Neural progenitor cell (in vitro differentiated cells): ENCODE measurements around the gene PLEKHG4B. TPM values are rescaled to one million over a fixed set of nuclear protein-coding genes. Genes with fewer than 3 reads are reported as not detected.
A peak's percentile ranks its signal among the peaks of the same experiment; 100 is the strongest.

ENCODE experiments used
- DNase-seq: peaks from one replicate; pipeline ENCODE4 v3.0.0-alpha.2; 2016; ENCODE audit warnings: low spot score
- H2AFZ ChIP-seq: fragments of 200-600 bp; sonication (generic); replicated peaks from 2 replicates; pipeline ENCODE4 v1.6.1; 2016; ENCODE audit warnings: antibody characterized with exemption
- H3F3A ChIP-seq: fragments of 200-600 bp; sonication (generic); 2 replicates; pipeline ENCODE4 v1.6.1; 2016; ENCODE audit warnings: antibody characterized with exemption, low read depth
- H3K27ac ChIP-seq: fragments of 200-600 bp; sonication (generic); 2 replicates; pipeline ENCODE4 v1.5.1; 2016; ENCODE audit warnings: mild to moderate bottlenecking
- H3K27me3 ChIP-seq: fragments of 200-600 bp; sonication (generic); 2 replicates; pipeline ENCODE4 v1.6.1; 2016; ENCODE audit warnings: mild to moderate bottlenecking, moderate library complexity
- H3K36me3 ChIP-seq: fragments of 200-600 bp; sonication (generic); 2 replicates; pipeline ENCODE4 v1.5.1; 2016
- H3K4me1 ChIP-seq: fragments of 200-600 bp; sonication (generic); 2 replicates; pipeline ENCODE4 v1.6.1; 2016; ENCODE audit warnings: mixed run types
- H3K4me2 ChIP-seq: fragments of 200-600 bp; sonication (generic); 2 replicates; pipeline ENCODE4 v1.6.1; 2016
- H3K4me3 ChIP-seq: fragments of 200-600 bp; sonication (generic); 2 replicates; pipeline ENCODE4 v1.5.1; 2016
- H3K79me2 ChIP-seq: fragments of 200-600 bp; sonication (generic); 2 replicates; pipeline ENCODE4 v1.6.1; 2016; ENCODE audit warnings: low read depth
- H3K9ac ChIP-seq: fragments of 200-600 bp; sonication (generic); 2 replicates; pipeline ENCODE4 v1.6.1; 2016
- H3K9me3 ChIP-seq: fragments of 200-600 bp; sonication (generic); 2 replicates; pipeline ENCODE4 v1.5.1; 2016; ENCODE audit warnings: low read depth
- H4K20me1 ChIP-seq: fragments of 200-600 bp; sonication (generic); 2 replicates; pipeline ENCODE4 v1.6.1; 2016; ENCODE audit warnings: low read depth
- H3K27ac Mint-ChIP-seq: 3 replicates; pipeline ENCODE4 v1.8.0; 2021; ENCODE audit warnings: mixed read lengths
- H3K27me3 Mint-ChIP-seq: 2 replicates; pipeline ENCODE4 v1.8.0; 2022; ENCODE audit warnings: low read depth, mild to moderate bottlenecking, inconsistent platforms, moderate library complexity, mixed read lengths; ENCODE audit not compliant: insufficient read depth
- H3K36me3 Mint-ChIP-seq: 3 replicates; pipeline ENCODE4 v1.8.0; 2021; ENCODE audit warnings: mixed read lengths
- H3K4me1 Mint-ChIP-seq: 3 replicates; pipeline ENCODE4 v1.8.0; 2021; ENCODE audit warnings: mixed read lengths
- H3K4me3 Mint-ChIP-seq: 3 replicates; pipeline ENCODE4 v1.8.0; 2021; ENCODE audit warnings: mild to moderate bottlenecking, moderate library complexity, mixed read lengths
- H3K9me3 Mint-ChIP-seq: 3 replicates; pipeline ENCODE4 v1.8.0; 2020; ENCODE audit warnings: mixed read lengths
- CTCF ChIP-seq: fragments of 200-600 bp; sonication (generic); IDR thresholded peaks from 2 replicates; pipeline ENCODE4 v1.5.1; 2017; ENCODE audit warnings: antibody characterized with exemption, mild to moderate bottlenecking
- EZH2 ChIP-seq: fragments of 200-600 bp; sonication (generic); IDR thresholded peaks from 2 replicates; pipeline ENCODE4 v1.6.1; 2017; ENCODE audit warnings: antibody characterized with exemption, mild to moderate bottlenecking, moderate library complexity
- EZH2phosphoT487 ChIP-seq: fragments of 200-600 bp; sonication (generic); IDR thresholded peaks from 2 replicates; pipeline ENCODE4 v1.6.1; 2017; ENCODE audit warnings: antibody characterized with exemption
- total RNA-seq: library from RNA; depleted of rRNA; stranded (reverse); fragments of >200 nt; gene quantifications from 2 replicates; pipeline ENCODE4 v1.2.3, GENCODE V29; 2015; ENCODE audit warnings: low replicate concordance

Gene PLEKHG4B
- total RNA-seq, 1 donor from 2014 or later, result 28.8 TPM

- Histone ChIP-seq H3F3A (peaks cover 3% of the 10 kb centered on the region), H3K27me3 (no peaks in the 10 kb centered on the region), H3K79me2 (peaks cover 10% of the 10 kb centered on the region), H3K4me1 (peaks cover 19% of the 10 kb centered on the region), H3K9me3 (no peaks in the 10 kb centered on the region), H3K27ac (no peak overlapping the region), H3K4me3 (no peak overlapping the region), H3K9ac (no peak overlapping the region), H4K20me1 (peaks cover 32% of the 10 kb centered on the region), H2AFZ (no peak overlapping the region), H3K36me3 (no peaks in the 10 kb centered on the region), H3K4me2 (no peak overlapping the region)
- TF ChIP-seq EZH2phosphoT487 (no peak), CTCF (no peak), EZH2 (no peak)
- no peak for DNase-seq
- no peak overlapping the region for H3K4me3 Mint-ChIP-seq
- peak overlapping the region; percentile 42 for H3K27ac Mint-ChIP-seq
- no peaks in the 10 kb centered on the region for H3K9me3 Mint-ChIP-seq
- H3K36me3 Mint-ChIP-seq, result peaks cover 3% of the 10 kb centered on the region
- H3K4me1 Mint-ChIP-seq, result peaks cover 33% of the 10 kb centered on the region
- H3K27me3 Mint-ChIP-seq, result peaks cover 9% of the 10 kb centered on the region
Observed at GRCh38 chr5:198516-199196, 106.7 kb downstream of the PLEKHG4B start.

GRCh38 chr5:199197-199949 lies 107.4 kb downstream of the PLEKHG4B start:
- Histone ChIP-seq H3K27ac (no peak overlapping the region), H3K79me2 (peaks cover 10% of the 10 kb centered on the region), H4K20me1 (peaks cover 32% of the 10 kb centered on the region), H3K4me1 (peaks cover 19% of the 10 kb centered on the region), H3K9ac (no peak overlapping the region), H3K4me2 (no peak overlapping the region), H2AFZ (no peak overlapping the region), H3K9me3 (no peaks in the 10 kb centered on the region), H3K27me3 (no peaks in the 10 kb centered on the region), H3K4me3 (no peak overlapping the region), H3K36me3 (no peaks in the 10 kb centered on the region), H3F3A (peaks cover 3% of the 10 kb centered on the region)
- Mint-ChIP-seq H3K4me1 (peaks cover 33% of the 10 kb centered on the region), H3K27ac (no peak overlapping the region), H3K27me3 (peaks cover 9% of the 10 kb centered on the region), H3K4me3 (no peak overlapping the region), H3K9me3 (no peaks in the 10 kb centered on the region), H3K36me3 (peaks cover 6% of the 10 kb centered on the region)
- no peak for TF ChIP-seq EZH2phosphoT487
- no peak for TF ChIP-seq CTCF
- TF ChIP-seq EZH2, result no peak
- no peak for DNase-seq

GRCh38 chr5:199950-200645 lies 108.1 kb downstream of the PLEKHG4B start:
- Histone ChIP-seq H3K27me3 (no peaks in the 10 kb centered on the region), H3K4me3 (no peak overlapping the region), H3K36me3 (no peaks in the 10 kb centered on the region), H3K9me3 (no peaks in the 10 kb centered on the region), H3K9ac (no peak overlapping the region), H3K79me2 (peaks cover 10% of the 10 kb centered on the region), H3K27ac (no peak overlapping the region), H3F3A (peaks cover 3% of the 10 kb centered on the region), H3K4me1 (peaks cover 19% of the 10 kb centered on the region), H3K4me2 (peak overlapping the region; percentile 6), H4K20me1 (peaks cover 32% of the 10 kb centered on the region), H2AFZ (no peak overlapping the region)
- no peaks in the 10 kb centered on the region for H3K9me3 Mint-ChIP-seq
- peak overlapping the region; percentile 48 for H3K27ac Mint-ChIP-seq
- peaks cover 33% of the 10 kb centered on the region for H3K4me1 Mint-ChIP-seq
- DNase-seq, result peak; percentile 51
- H3K4me3 Mint-ChIP-seq, result no peak overlapping the region
- H3K36me3 Mint-ChIP-seq, result peaks cover 12% of the 10 kb centered on the region
- H3K27me3 Mint-ChIP-seq, result peaks cover 11% of the 10 kb centered on the region
- no peak for TF ChIP-seq EZH2phosphoT487
- no peak for TF ChIP-seq CTCF
- TF ChIP-seq EZH2, result no peak
